CD4-positive, alpha-beta T cell treated with Interleukin-17A for 4 hours (primary cell): ENCODE data around the gene RINL.
"Not testable (repeated sequence)": the region's sequence is repeated elsewhere in the genome, so short reads cannot be mapped to it uniquely, and the experiment has no call there.

Experiments
- DNase-seq: peaks from one replicate; pipeline ENCODE4 v3.0.0-alpha.2; 2020; ENCODE audit warnings: mixed read lengths

Gene RINL

DNA sequence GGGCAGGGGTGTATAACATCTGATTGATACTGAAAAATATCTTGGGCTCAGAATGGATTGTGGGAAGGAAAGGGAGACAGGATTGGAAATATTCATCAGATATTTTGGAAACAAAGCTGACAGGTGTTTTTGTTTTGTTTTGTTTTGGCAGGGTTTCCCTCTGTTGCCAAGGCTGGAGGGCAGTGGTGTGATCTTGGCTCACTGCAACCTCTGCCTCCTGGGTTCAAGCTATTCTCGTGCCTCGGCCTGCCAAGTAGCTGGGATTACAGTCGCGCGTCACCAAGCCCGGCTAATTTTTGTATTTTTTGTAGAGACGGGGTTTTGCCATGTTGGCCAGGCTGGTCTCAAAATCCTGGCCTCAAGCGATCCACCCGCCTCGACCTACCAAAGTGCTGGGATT is 4.7 kb downstream of the RINL start:
- DNase-seq = not testable (repeated sequence)

DNA sequence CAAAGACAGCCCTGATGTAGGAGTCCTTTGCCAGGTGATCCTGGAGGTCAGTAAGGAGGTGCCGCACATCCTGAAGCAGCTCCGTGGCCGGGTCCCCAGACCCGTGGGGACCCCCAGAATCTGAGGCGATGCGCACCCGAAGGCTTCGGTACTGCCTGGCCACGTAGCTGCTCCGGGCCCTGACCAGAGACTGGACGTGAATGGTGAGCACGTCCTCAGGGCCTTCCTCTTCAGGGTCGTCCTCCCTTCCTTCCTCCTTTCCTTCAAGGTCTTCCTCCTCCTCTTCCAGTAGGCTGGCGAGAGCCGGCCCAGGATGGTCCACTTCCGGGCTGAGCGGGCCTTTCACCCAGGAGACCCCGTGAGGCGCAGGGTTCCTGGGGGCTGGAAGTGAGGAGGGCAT is 7.5 kb downstream of the RINL start:
- DNase-seq = no peak

DNA sequence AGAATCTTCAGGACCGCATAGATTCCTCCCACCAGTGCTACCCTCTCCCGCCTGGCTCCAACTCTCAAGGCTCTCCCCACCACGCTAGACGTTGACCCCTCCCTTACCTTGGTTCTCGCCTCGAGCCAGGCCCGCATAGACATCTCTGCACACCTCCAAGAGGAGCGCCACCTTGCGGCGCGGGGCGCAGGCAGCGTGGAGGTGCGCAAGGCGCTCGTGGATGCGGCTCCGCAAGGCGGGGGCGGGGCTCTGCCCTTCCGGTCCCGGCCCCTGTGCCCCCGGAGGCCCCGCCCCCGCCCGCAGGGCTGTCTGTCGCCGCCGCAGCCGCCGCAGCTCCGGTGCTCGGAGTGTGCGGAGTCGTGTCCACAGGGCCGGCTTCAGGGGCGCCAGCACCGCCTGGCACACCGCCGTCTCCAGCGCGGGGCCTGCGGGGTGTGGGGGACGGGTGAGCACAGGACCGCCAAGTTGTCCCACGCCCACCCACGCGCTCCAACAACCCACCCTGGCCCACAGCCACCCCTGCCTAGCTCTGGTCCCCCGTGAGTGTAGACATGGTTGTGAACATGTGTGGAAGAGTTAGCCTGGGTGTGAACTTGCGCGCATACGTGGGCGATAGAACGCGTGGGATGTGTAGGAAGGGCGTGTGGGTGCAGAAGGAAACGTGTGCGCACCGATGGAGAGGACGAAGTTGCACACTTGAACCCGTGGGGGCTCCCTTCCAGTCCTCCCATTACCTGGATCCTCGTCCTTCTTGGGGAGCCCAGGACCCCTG is 8.1 kb downstream of the RINL start:
- DNase-seq = peak; percentile 97

DNA sequence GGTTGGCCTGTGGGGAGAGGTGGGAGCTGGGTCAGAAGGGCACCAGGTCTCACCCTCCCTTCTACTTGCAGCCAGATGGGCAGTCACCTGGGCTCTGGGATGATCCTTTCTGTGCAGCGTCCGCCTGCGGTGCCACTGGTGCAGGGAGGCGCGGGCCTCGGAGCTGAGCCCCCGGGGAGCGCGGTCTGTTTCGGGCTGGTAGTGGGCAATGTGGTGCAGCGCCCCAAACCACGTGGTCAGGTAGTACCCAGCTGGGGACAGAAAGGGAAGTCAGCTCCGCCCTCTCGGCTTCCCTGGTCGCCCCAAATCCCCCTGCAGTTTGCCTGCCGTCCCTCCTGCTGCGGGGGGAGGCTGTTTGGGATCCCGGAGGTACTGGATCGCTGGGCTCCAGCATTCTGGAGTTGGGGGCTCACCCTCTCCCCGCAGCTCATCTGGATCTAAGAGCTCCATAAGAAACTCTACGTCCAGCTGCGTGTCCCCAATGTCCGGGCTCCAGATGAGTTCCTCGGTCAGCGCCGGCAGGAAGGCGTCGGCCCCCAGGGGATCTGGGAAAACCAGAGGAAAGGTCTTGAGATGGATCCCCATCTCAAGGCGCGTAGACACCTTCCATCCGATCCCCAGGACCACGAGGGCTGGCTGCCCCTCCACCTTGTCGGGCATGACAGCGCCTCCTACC is 8.8 kb downstream of the RINL start:
- DNase-seq = peak; percentile 55

DNA sequence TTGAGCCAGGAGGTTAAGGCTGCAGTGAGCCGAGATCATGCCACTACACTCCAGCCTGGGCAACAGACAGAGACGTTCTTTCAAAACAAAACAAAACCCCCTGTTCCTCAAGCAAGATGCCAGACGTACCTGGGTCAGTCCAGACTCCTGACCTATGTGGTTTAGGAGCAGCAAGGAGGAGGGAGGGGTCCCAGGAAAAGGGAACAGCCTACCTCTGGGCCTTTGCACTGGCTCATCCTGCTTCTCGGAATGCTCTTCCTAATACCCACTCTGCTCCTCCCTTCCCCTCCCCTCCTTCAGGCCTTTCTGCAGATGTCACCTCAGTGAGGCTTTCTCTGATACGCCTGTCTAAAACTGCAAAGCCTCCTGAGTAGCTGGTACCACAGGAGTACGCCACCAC is 9.5 kb downstream of the RINL start:
- DNase-seq = no peak

DNA sequence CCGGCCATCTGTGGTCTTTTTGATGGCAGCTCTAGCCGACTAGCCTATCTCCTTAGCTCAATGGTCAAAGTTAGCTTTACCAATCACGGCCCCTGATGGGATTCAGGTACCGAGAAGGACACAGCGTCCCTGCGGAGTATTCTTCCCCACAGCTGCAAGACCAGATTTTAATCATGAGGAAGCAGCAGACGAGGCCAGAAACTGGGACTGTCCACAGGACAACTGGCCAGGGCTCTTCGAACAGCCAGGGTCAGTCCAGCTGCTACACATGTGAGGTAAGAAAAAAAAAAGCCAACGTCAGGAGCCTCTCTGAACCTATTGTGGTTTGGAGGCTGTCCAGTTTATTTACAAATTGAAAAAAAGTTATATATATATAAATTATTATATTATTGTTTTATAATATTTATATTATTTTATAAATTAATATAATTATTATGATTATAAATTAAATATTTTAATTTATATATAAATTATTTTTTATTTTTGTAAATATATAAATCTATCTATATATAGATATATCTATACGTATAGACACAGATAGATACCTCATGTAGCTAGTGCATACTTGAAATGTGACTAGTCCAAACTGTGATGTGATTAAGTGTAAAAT is 10.8 kb downstream of the RINL start:
- DNase-seq = no peak

DNA sequence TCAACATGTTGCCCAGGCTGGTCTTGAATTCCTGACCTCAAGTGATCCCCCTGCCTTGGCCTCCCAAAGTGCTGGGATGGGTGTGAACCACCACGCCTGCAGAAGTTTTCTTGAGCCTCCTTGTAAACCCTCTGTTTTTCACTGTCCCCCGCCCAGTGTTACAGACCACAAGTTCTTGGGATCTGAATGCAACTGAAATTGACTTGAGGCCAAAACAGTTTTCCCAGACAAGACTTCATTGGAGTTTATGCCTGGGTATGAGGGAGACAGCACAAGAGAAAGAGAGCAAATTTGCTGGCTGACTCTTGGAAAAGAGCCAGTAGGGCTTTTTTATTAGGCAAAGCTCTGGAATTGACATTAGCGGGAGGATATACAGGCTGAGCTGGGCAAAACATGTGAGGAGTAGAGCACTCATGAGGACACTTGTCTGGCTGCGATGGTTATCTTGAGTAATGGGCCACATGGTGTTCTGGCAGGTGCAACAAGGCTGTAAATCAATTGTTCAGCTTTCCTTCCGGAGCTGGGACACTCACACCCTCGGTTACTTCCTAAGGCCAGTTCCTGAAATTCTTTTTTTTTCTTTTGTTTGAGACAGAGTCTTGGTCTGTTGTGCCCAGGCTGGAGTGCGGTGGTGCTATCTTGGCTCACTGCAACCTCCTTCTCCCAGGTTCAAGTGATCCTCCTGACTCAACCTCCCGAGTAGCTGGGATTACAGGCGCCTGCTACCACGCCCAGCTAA is 15.6 kb downstream of the RINL start:
- DNase-seq = no peak

DNA sequence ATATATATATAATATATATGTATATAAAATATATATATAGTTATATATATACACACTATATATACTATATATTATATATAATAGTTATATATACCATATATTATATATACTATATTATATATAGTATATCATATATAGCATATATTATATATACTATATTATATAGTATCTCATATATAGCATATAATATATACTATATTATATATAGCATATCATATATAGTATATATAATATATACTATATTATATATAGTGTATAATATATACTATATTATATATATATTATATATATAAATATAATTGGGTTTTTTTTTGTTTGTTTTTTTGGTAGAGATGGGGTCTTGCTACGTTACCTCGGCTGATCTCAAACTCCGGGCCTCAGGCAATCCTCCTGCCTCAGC is 16.7 kb downstream of the RINL start:
- DNase-seq = no peak

DNA sequence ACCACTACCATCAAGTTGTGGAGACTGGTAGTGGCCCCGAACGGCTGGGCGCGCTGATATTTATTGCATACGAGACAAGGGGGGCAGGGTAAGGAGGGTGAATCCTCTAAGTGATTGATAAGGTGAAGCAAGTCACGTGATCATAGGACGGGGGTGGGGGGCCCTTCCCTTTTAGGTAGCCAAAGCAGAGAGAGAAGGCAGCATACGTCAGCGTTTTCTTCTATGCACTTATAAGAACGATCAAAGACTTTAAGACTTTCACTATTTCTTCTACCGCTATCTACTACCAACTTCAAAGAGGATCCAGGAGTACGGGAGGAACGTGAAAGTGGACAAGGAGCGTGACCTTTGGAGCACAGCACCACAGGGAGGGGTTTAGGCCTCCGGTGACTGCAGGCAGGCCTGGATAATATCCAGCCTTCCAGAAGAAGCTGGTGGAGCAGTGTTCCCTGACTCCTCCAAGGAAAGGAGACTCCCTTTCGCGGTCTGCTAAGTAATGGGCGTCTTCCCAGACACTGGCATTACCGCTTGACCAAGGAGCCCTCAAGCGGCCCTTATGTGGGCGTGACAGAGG is 18.4 kb downstream of the RINL start:
- not testable (repeated sequence) for DNase-seq

DNA sequence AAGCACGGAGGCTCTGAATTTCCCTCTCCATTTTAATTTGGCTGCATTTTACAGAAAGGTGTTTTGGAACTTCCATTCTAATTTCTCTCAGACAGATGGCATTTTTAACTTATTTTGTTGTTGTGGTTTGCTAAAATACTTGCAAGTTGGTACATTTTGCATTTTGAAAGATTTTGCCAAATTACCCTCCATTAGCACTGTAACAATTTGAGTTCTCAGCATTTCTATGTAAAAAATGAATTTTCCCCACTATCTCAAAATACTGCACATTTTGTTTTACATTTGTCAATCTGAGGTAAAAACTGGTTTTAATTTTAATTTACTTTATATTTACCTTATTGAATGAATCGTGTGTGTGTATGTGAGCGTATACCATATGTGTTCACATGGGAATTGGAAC is 21.3 kb downstream of the RINL start:
- DNase-seq = no peak

DNA sequence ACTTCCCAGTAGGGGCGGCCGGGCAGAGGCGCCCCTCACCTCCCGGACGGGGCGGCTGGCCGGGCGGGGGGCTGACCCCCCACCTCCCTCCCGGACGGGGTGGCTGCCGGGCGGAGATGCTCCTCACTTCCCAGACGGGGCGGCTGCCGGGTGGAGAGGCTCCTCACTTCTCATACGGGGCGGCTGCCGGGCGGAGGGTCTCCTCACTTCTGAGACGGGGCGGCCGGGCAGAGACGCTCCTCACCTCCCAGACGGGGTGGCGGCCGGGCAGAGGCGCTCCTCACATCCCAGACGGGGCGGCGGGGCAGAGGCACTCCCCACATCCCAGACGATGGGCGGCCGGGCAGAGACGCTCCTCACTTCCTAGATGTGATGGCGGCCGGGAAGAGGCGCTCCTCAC is 22.3 kb downstream of the RINL start:
- DNase-seq = not testable (repeated sequence)

DNA sequence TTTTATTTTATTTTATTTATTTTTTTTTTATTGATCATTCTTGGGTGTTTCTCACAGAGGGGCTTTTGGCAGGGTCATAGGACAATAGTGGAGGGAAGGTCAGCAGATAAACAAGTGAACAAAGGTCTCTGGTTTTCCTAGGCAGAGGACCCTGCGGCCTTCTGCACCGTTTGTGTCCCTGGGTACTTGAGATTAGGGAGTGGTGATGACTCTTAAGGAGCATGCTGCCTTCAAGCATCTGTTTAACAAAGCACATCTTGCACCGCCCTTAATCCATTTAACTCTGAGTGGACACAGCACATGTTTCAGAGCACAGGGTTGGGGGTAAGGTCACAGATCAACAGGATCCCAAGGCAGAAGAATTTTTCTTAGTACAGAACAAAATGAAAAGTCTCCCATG is 23.1 kb downstream of the RINL start:
- DNase-seq = not testable (repeated sequence)

DNA sequence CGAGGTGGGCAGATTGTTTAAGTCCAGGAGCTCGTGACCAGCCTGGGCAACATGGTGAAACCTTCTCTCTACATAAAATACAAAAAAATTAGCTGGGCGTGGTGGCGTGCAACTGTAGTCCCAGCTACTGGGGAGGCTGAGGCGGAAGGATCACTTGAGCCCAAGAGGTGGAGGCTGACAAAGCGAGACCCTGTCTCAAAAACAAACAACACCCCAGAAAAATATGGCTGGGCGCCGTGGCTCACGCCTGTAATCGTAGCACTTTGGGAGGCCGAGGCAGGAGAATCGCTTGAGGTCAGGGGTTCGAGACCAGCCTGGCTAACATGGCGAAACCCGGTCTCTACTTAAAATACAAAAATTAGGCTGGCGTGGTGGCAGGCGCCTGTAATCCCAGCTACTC is 24.9 kb downstream of the RINL start:
- DNase-seq = no peak

DNA sequence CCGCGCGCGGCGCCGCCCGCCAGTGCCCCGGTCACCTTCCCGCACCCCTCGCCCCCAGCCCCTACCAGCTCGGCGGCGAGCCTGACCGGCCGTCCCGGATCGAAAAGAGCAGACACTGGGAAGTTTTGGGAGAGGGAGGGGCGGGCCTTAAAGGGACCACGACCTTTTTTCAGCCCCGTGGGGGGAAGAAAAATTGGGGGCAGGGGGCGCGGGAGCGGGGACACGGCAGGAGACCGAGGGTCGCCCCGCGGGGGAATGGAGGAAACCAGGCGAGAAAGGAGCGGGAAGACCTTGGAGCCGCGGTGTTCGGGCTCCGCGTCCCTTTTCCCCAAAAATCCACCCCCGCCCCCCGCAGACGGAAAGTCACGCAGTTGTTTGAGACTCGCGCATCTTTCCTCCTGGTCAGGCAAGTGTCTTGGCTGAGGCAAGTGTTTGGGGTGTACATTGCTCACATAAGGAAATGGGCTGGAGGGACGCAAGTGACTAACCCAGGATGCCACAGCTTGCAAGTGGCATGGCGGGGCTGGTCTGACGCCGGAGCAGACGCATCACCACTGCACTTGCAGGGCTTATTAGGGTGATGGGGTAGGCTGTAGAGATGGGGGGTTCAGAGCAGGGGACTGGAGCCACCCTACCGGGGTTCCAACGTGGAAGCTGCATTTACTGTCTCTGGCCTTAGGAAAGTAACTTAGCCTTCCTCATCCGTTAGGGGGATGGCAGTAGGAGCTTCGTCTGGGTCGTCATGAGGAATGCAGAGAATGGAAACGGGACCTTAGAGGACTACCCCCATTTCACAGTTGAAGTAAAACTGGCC is 25.6 kb downstream of the RINL start:
- DNase-seq = peak; percentile 78

DNA sequence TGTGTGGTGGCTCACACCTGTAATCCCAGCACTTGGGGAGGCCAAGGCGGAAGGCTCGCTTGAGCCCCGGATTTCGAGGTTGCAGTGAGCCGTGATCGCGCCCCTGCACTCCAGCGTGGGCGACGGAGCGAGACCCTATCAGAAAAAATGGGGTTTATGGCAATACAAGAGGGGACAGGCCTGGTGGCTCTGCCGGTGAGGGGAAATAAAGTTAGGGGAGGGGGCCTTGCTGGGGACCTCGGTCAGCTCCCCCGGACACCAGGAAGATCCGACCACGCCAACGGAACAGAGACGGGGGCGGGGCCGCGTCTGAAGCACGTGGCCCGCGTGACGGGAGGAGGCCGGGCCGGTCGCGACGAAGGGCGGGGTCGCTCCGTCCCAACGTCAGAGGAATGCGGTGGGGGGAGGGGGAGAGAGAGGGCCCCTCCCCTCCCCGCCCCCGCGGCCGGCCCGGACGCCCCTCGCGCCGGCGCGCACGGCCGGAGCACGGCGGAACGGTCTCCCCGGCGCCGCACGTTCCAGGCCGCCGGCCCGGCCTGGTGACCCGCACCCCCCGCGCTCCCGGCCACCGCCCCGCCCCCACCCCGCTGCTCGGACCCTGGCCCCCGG is 26.3 kb downstream of the RINL start:
- peak; percentile 93 for DNase-seq

DNA sequence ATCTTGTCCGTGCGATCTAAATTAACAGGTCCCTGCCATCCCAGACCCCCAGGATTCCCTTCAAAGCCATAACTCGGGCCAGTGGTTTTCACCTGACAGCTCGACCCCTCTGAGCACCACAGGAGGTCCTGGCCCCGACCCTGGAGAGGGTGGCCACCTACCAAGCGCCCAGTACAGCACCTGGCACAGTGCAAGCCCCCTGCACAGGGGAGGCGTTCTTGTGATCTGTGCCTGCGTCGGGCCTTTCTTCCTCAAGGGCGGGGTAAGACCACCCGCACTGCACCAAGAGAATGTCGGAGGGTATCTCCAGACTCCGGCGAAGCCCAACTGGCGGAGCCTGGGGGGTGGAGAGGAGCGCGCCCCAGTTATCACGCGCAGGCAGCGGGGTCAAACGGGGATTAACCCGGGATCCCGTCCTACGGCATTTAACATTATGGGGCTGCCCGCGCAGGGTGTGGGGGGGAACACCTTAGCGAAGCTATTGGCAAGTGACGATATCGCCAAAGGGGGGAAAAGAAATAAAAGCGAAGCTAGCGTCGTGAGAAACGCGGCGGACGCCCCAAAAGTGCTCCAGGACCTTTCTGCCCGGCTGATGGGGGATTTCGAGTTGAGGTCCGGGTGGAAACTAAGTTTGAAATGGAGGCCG is 27.0 kb downstream of the RINL start:
- peak; percentile 42 for DNase-seq

DNA sequence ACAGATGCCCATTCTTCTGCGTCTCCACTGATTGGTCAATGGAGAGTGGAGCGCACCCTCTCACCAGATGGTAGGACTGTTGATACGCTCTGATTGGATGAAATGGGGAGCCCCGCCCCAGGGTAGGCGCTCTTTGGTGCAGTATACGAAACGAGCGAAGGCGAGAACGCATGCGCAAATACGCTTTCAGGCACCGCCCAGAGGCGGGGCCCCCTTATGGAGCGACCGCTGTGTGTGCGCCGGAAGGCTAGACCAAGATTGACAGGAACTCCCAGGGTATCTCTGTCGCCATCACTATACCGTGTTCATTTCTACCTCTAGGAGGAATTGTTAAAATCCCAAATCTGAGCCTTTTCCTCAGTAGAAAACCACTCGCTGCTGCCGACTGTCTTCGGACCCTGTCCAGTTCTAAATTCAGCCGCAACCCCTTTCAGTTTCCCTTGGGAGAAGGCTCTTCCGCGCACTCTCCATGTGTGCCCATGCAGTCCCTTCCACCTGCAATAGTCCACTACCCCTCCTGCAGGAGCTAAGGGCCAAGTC is 27.6 kb downstream of the RINL start:
- DNase-seq = peak; percentile 99

DNA sequence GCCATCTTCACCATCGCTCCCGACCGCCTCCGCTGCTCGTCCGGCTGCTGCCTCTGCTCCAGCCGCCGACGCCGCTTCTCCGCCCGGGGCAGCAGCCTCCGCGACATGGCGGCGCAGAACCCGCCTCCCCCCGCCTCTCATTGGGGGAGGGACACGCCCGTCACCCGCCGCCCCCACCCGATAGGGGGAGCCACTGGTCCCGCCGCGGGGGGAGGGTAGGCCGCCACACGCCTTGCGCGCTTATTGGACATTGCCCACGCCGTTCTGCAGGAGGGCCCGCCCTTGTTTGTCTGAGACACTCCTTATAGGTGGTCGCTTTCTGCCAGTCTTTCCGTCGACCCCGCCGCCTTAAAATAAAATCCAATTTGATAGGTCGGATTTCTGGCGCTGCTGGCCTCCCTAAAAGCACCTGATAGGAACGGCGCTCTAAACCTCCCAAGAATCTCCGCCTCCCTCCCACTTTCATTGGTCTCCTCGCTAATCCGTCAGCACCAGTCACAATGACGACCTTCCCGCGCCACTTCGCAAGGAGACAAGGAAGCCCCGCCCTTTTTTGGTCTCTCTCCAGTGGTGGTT is 28.1 kb downstream of the RINL start, which contains the start of gene HNRNPL:
HNRNPL (minus strand) TSS at position 127 of the 576 bp plus-strand sequence; CDS start at position 107, 20 bp downstream.
- DNase-seq = peak; percentile 98

DNA sequence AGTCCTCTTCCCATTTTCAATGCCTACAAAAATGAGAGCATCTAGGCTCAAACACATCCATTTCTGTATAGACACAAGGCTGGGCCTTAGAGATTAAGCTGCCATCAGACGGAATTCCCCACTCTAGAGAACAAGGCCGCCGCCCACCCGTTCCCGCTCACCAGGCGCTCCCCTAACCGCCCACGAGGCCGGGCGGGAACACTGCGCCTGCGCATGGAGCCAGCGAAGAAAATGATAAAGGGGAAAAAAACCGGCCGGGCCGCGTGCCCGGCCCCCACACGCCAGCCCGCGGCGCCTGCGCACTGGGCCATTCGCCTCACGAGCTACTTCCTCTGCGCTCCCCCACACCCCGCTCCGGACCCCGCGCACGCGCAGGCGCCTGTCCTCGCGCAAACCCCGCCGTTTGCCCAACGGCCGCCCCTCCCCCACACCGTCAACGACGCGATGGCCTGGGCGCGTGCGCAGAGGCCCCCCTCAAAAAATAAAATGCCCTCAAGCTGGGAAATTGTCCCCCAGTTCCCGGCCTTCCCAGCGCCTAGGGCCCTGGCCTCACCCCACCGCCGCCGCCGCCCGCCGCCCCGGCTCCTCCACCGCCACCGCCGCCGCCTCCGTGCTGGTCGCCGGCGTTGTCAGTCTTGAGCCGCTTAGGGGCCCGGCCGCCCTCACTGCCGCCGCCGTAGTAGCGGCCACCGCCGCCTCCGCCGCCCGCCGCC is 28.8 kb downstream of the RINL start:
- DNase-seq = peak; percentile 99
